Loucy (cell line): ENCODE measurements around the gene CCDC85B.

Experiments
- CTCF ChIP-seq: fragments of 200-600 bp; sonication (generic); conservative IDR thresholded peaks from 2 replicates; pipeline ENCODE4 v1.5.1; 2014; ENCODE audit warnings: mild to moderate bottlenecking, antibody characterized with exemption, low read length
- EZH2phosphoT487 ChIP-seq: fragments of 200-600 bp; IDR thresholded peaks from 2 replicates; pipeline ENCODE4 v1.6.1; 2018; ENCODE audit warnings: antibody characterized with exemption, mild to moderate bottlenecking, moderate library complexity, borderline replicate concordance

- TF ChIP-seq CTCF: no peak
- TF ChIP-seq EZH2phosphoT487: no peak
Observed at GRCh38 chr11:65849366-65849765, 41.1 kb upstream of the CCDC85B start.
